Measurements from ENCODE around the gene FNDC3A.

GRCh38 chr13:49210114-49210513 lies 234.4 kb downstream of the FNDC3A start:
- TF ChIP-seq CTCF (IDR thresholded peaks at IDR 0.05; ENCODE audit: low read depth, low read length, missing input control) (no peak), GABPA (IDR thresholded peaks at IDR 0.05 in 1 of 2, conservative IDR thresholded peaks at IDR 0.05 in 1 of 2) (no peak)
